T-helper 1 cell treated with Interleukin-12 subunit alpha and Interleukin-12 subunit beta and Interleukin-4 antibody, amounts not matched to agents 30 ng/mL and 1 ng/mL, for 36 hours (primary cell): Measurements from ENCODE around the gene GLT8D2. TPM values are rescaled to one million over a fixed set of nuclear protein-coding genes. Genes with fewer than 3 reads are reported as not detected.

Source experiments
- intact Hi-C: fragments of 100-400 bp; cut with micrococcal nuclease; formaldehyde crosslinking; loops from one replicate; pipeline ENCODE4 v1.15.1; 2024
- total RNA-seq: library from RNA; stranded (reverse); gene quantifications from 2 replicates; pipeline ENCODE4 v1.2.3, GENCODE V29; 2022

Gene GLT8D2
- total RNA-seq, 1 donor from 2014 or later = 0.12 TPM

DNA sequence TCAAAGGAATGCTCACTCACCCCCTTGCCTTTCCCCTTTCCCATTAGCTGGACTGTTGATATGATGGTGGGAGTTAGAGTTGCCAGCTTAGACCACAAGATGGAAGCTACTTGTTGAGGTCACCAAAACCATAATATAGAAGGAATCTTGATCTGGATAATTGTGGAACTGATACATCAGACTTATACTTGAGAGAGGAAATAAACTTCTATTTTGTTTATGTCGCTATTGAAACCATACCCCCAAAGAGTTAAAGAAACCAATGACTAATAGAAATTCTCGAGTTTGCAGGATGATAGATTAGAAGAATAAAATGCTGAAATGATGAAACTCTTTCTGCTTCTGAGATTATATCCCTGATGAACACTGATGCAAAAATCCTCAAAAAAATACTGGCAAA lies 46.4 kb downstream of the GLT8D2 start:
- intact Hi-C loops = no loop called here

GRCh38 chr12:104002686-104003085 lies 47.3 kb downstream of the GLT8D2 start:
- intact Hi-C loops = no loop called here

GRCh38 chr12:104000807-104001434 lies 49.1 kb downstream of the GLT8D2 start:
- intact Hi-C loops = no loop called here

GRCh38 chr12:103998976-103999375 lies 51.0 kb downstream of the GLT8D2 start:
- intact Hi-C loops = no loop called here

DNA sequence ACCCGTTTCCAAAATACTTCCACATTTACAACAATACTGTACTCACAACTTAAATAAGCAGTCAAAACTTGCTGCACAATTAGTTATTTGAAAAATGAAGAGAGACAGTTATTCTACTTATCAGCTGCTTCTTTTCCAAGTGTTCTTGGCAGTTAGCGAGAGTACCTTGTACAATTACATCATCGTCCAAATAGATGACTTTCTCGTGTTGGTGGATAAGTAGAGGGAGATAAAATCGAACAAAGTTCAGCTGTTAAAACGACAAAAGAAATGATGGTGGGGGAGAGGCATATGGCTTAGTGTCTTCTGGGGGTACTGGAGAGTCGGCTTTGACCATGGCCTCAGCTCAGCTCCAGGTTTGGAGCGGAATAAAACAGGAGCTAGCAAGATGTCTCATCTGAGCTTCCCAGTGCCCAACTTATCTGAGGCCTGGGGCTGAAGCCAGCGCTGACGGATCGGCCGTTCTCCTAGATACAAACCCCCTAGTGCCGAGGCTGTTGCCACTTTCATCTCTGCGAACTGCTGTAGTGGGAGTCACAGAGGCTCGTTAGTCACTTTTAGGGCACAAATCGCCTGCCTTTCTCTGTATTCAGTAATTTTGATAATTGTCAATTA lies 52.6 kb downstream of the GLT8D2 start:
- intact Hi-C loops = no loop called here

DNA sequence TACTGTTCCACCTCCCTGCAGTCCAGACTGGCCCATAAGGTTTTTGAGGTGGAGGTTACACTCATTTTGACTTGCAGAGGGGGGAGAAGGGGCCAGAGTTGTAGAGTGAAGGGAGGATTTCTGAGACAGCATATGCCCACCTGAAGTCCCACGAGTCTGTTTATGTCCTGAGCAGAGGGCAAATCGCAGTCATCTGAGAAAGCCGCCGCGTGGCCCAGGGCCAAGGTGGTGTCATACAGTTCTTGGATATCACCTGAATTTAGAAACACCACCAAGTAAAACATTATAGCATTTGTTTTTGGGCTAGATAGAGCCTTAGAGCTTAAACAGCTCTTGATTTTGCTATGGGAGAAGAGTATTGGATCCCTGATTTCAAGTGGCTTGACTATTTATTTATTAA lies 53.4 kb downstream of the GLT8D2 start:
- intact Hi-C loops = no loop called here

- intact Hi-C loops = no loop called here
Measured at GRCh38 chr12:103994235-103994634, 55.8 kb downstream of the GLT8D2 start.

GRCh38 chr12:103986829-103987228 lies 63.2 kb downstream of the GLT8D2 start:
- intact Hi-C loops = loop anchor here (2.0 kb wide), 1 partner anchor 58 kb away; no protein-coding TSS in a partner anchor

- intact Hi-C loops = no loop called here
Measured at GRCh38 chr12:103978384-103978982, 71.5 kb downstream of the GLT8D2 start.

DNA sequence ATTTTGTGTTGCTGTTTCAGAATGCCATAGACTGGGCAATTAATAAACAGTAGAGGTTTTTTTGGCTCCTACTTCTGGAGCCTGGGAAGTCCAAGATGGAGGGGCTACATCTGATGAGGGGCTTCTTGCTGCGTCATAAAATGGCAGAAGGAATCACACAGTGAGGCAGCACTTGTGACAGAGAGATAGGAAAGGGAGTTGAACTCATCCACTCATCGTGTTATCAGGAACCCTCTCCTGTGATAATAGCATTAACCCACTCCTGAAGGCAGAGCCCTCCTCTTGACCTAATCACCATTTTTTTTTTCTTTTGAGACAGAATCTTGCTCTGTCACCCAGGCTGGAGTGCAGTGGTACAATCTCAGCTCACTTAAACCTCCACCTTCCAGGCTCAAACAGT lies 74.6 kb downstream of the GLT8D2 start:
- intact Hi-C loops = no loop called here

- intact Hi-C loops = no loop called here
Measured at GRCh38 chr12:103973909-103974308, 76.1 kb downstream of the GLT8D2 start.

- intact Hi-C loops = no loop called here
Measured at GRCh38 chr12:103969391-103969790, 80.6 kb downstream of the GLT8D2 start.

- intact Hi-C loops = loop anchor here (1.0 kb wide), 1 partner anchor 82 kb away; no protein-coding TSS in a partner anchor
Measured at GRCh38 chr12:103966736-103967135, 83.3 kb downstream of the GLT8D2 start.

GRCh38 chr12:103965590-103966504 lies 84.1 kb downstream of the GLT8D2 start, which contains the start of gene TDG:
Gene TDG (plus strand): TSS chr12:103965872. CDS start chr12:103966038, 166 bp downstream.
- intact Hi-C loops = loop anchor here (1.0 to 2.0 kb wide), 11 partner anchors 9 to 1904 kb away; partner anchors contain the start of genes HSP90B1, NFYB and NT5DC3

DNA sequence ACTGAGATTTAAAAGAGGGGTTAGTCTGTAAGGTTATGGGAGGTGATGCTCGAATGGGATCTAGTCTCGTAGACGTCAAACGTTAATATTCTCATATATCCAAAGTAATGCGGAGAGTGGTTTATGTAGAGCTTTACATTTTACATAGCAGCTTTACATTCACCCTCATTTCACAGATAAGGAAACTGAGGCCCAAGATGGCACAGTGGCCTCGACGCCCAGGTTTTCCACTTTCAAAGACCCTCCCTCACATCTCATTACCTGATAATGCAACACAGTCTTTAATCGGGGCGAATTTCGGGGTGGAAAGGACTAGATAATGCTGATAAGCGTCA lies 84.8 kb downstream of the GLT8D2 start:
- intact Hi-C loops = loop anchor here (1.0 to 2.0 kb wide), 10 partner anchors 8 to 1903 kb away; partner anchors contain the start of genes HSP90B1, NFYB and NT5DC3

GRCh38 chr12:103964805-103965204 lies 85.2 kb downstream of the GLT8D2 start:
- intact Hi-C loops = loop anchor here (1.0 to 2.0 kb wide), 10 partner anchors 8 to 1903 kb away; partner anchors contain the start of genes HSP90B1, NFYB and NT5DC3

DNA sequence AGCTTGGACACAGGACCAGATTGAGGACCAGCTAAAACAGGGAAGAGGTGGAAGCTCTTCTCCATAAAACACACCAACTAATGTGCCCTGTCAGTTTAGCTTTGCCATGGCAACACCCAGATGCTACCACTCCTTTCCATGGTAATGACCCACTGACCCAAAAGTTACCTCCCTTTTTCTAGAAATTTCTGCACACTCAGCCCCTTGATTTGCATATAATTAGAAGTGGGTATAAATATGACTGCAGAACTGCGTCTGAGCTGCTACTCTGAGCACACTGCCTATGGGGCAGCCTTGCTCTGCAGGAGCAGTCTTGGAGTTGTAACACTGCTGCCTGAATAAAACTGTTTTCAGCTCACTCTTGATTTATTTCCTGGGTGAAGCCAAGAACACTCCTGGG lies 87.5 kb downstream of the GLT8D2 start:
- intact Hi-C loops = no loop called here

- intact Hi-C loops = no loop called here
Measured at GRCh38 chr12:103960616-103961227, 89.3 kb downstream of the GLT8D2 start.

GRCh38 chr12:103958621-103959020 lies 91.4 kb downstream of the GLT8D2 start:
- intact Hi-C loops = no loop called here

GRCh38 chr12:103957865-103958388 lies 92.1 kb downstream of the GLT8D2 start:
- intact Hi-C loops = loop anchor here (1.0 to 2.0 kb wide), 11 partner anchors 7 to 1373 kb away; partner anchors contain the start of genes APPL2, C12orf75, HCFC2 and NT5DC3
